Left ventricle myocardium inferior (tissue), 1 donor: ENCODE results near the gene DHX40. TPM values are rescaled to one million over a fixed set of nuclear protein-coding genes. Genes with fewer than 3 reads are reported as not detected.

Experiments
- DNase-seq: peaks from one replicate; pipeline ENCODE4 v3.0.0-alpha.2; 2020
- H3K27ac ChIP-seq: fragments of 200-600 bp; replicated peaks from 2 replicates; pipeline ENCODE4 v1.8.0; 2021
- H3K27me3 ChIP-seq: fragments of 200-600 bp; 2 replicates; pipeline ENCODE4 v1.8.0; 2021; ENCODE audit warnings: low read depth
- H3K36me3 ChIP-seq: fragments of 200-600 bp; 2 replicates; pipeline ENCODE4 v1.8.0; 2021
- H3K4me1 ChIP-seq: fragments of 200-600 bp; 2 replicates; pipeline ENCODE4 v1.8.0; 2021
- H3K4me3 ChIP-seq: fragments of 200-600 bp; 2 replicates; pipeline ENCODE4 v1.8.0; 2021; ENCODE audit warnings: mild to moderate bottlenecking, moderate library complexity
- H3K9me3 ChIP-seq: fragments of 200-600 bp; replicated peaks from 2 replicates; pipeline ENCODE4 v1.8.0; 2021
- CTCF ChIP-seq: fragments of 200-600 bp; IDR thresholded peaks from 2 replicates; pipeline ENCODE4 v1.8.0; 2021; ENCODE audit warnings: antibody characterized with exemption, mild to moderate bottlenecking, borderline replicate concordance
- intact Hi-C: fragments of 100-400 bp; cut with micrococcal nuclease; formaldehyde crosslinking; loops from one replicate; pipeline ENCODE4 v1.11.0; 2022
- total RNA-seq: library from RNA; stranded (reverse); fragmentation: NEBNext Ultra II Directional; extraction: Animal tissue kit (Norgen Biotek cat#: 25700); gene quantifications from one replicate; pipeline ENCODE4 v1.2.1, GENCODE V29; 2021
- donor health status: DM: no; HTN: yes; CAD: no; lungs with severe emphysema.

DHX40 gene
- total RNA-seq, 1 donor from 2014 or later = 17.0 TPM

DNA sequence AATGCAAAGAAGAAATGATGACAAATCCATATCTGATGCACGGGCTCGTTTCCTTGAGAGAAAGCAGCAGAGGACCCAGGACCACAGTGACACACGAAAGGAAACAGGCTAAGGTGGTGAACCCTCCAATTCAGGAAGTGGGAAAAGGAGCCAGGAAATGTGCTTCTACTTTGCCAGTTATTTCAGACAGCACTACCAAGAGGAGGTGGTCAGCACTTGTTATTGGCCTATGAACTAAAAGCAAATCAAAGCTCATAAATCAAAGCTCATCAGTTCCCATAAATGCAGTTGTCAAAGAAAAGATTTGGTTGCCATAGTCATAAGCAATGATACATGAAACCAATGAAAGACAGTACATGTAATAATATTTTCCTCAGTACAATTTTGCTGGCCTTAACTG lies 41.7 kb downstream of the DHX40 start:
- Histone ChIP-seq H3K27me3 (no peaks in the 10 kb centered on the region), H3K9me3 (no peaks in the 10 kb centered on the region), H3K27ac (no peak overlapping the region), H3K4me3 (no peak overlapping the region), H3K4me1 (no peaks in the 10 kb centered on the region), H3K36me3 (peaks cover 76% of the 10 kb centered on the region)
- no peak for DNase-seq
- no peak for TF ChIP-seq CTCF
- intact Hi-C loops = no loop called here

- H3K36me3 ChIP-seq = peaks cover 69% of the 10 kb centered on the region
- no peak overlapping the region for H3K4me3 ChIP-seq
- no peak overlapping the region for H3K27ac ChIP-seq
- no peak for DNase-seq
- no peak for TF ChIP-seq CTCF
- H3K9me3 ChIP-seq = no peaks in the 10 kb centered on the region
- no peaks in the 10 kb centered on the region for H3K4me1 ChIP-seq
- intact Hi-C loops = no loop called here
- no peaks in the 10 kb centered on the region for H3K27me3 ChIP-seq
These were observed 42.5 kb downstream of the DHX40 start for GRCh38 chr17:59607817-59608403.

DNA sequence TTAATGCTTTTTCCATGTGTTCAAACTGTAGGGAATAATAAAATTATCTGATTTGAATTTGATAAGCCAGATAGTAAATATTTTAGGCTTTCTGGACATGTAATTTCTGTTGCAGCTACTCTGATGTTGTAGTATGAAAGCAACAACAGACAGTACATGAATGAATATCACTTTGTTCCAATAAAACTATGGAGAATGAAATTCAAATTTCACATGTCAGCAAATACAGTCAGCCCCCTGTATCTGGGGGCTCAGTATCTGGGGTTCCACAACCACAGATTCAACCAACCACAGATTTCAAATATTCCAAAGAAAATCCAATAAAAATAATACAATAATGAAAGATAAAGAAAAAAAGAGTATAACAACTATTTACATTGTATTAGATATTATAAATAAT lies 46.1 kb downstream of the DHX40 start:
- H3K36me3 ChIP-seq = peaks cover 37% of the 10 kb centered on the region
- intact Hi-C loops = no loop called here

GRCh38 chr17:59616253-59616920 lies 51.0 kb downstream of the DHX40 start:
- H3K9me3 ChIP-seq = no peaks in the 10 kb centered on the region
- peaks cover 36% of the 10 kb centered on the region for H3K4me1 ChIP-seq
- peak overlapping the region; percentile 42 for H3K27ac ChIP-seq
- TF ChIP-seq CTCF = no peak
- no peaks in the 10 kb centered on the region for H3K36me3 ChIP-seq
- DNase-seq = no peak
- H3K27me3 ChIP-seq = no peaks in the 10 kb centered on the region
- no peak overlapping the region for H3K4me3 ChIP-seq
- intact Hi-C loops = no loop called here

More for the DNA sequence above, 46.1 kb downstream of the DHX40 start:
- Histone ChIP-seq H3K4me1 (no peaks in the 10 kb centered on the region), H3K9me3 (no peaks in the 10 kb centered on the region), H3K27me3 (no peaks in the 10 kb centered on the region), H3K27ac (no peak overlapping the region), H3K4me3 (no peak overlapping the region)
- no peak for DNase-seq
- TF ChIP-seq CTCF = no peak

- intact Hi-C loops = no loop called here
- Histone ChIP-seq H3K27me3 (no peaks in the 10 kb centered on the region), H3K4me1 (peaks cover 45% of the 10 kb centered on the region), H3K9me3 (no peaks in the 10 kb centered on the region), H3K4me3 (no peak overlapping the region), H3K36me3 (no peaks in the 10 kb centered on the region), H3K27ac (peak overlapping the region; percentile 11)
- DNase-seq = no peak
- no peak for TF ChIP-seq CTCF
These were observed 51.8 kb downstream of the DHX40 start for GRCh38 chr17:59617156-59617732.
